Measurements from ENCODE around the gene EFCAB6. TPM values are rescaled to one million over a fixed set of nuclear protein-coding genes. Genes with fewer than 3 reads are reported as not detected.

EFCAB6 gene
- total RNA-seq, 6 experiments from 2014 or later: 0.29 to 1.5 (median 0.93) TPM

- TF ChIP-seq POLR2A (IDR thresholded peaks at IDR 0.05) (no peak), CTCF (IDR thresholded peaks at IDR 0.05) (no peak)
- Histone ChIP-seq H3K9me3 (peaks cover 0 to 5% (median 0%) of the 10 kb centered on the region in 4 donors), H3K27ac (no peak overlapping the region), H3K4me3 (no peak overlapping the region), H3K4me1 (peaks cover 0 to 8% (median 2%) of the 10 kb centered on the region in 4 donors), H3K36me3 (no peaks in the 10 kb centered on the region), H3K27me3 (no peaks in the 10 kb centered on the region)
- intact Hi-C loops (cut with DNase I): no loop called here
- WGBS (ENCODE audit: insufficient coverage, low coverage, low lambda C conversion rate, missing lambda C conversion rate): 55% methylated on average over 2 of the region's 2 CpGs
- no peak for DNase-seq
- no peak for ATAC-seq
Measured at GRCh38 chr22:43704051-43704450, 108.1 kb downstream of the EFCAB6 start.

GRCh38 chr22:43698403-43698802, 113.7 kb downstream of the EFCAB6 start:
- Histone ChIP-seq H3K9me3 (peaks cover 0 to 1% (median 0%) of the 10 kb centered on the region in 4 donors), H3K27me3 (no peaks in the 10 kb centered on the region), H3K4me3 (no peak overlapping the region), H3K36me3 (no peaks in the 10 kb centered on the region), H3K4me1 (no peaks in the 10 kb centered on the region), H3K27ac (no peak overlapping the region)
- no CpG with 5 or more reads among the region's 1 CpG for WGBS (ENCODE audit: insufficient coverage, low coverage, low lambda C conversion rate, missing lambda C conversion rate)
- TF ChIP-seq POLR2A (IDR thresholded peaks at IDR 0.05): no peak
- TF ChIP-seq CTCF (IDR thresholded peaks at IDR 0.05): no peak
- no peak for DNase-seq
- intact Hi-C loops (cut with DNase I): no loop called here
- ATAC-seq: no peak

- Histone ChIP-seq H3K27me3 (no peaks in the 10 kb centered on the region), H3K9me3 (no peaks in the 10 kb centered on the region), H3K4me1 (no peaks in the 10 kb centered on the region), H3K27ac (no peak overlapping the region), H3K36me3 (no peaks in the 10 kb centered on the region), H3K4me3 (no peak overlapping the region)
- no peak for TF ChIP-seq POLR2A (IDR thresholded peaks at IDR 0.05)
- intact Hi-C loops (cut with DNase I): no loop called here
- 74% methylated on average over 2 of the region's 3 CpGs for WGBS (ENCODE audit: insufficient coverage, low coverage, low lambda C conversion rate, missing lambda C conversion rate)
- no peak for ATAC-seq
- no peak for DNase-seq
Measured at GRCh38 chr22:43697894-43698293, 114.2 kb downstream of the EFCAB6 start.

DNA sequence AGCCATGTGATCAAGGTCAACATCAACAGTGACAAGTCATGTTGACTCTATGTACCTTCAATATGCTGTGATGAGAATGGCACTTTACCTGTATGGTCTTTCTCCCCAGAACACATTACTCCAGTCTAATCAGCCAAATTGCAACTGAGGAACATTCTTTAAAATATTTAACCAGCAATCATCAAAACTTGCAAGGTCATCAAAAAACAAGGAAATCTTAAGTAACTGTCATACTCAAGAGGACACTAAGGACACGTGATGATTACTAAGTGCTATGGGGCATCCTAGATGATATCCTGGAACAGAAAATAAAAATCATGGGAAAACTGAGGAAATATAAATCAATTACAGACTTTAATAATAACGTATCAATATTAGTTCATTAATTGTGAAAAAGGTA, 118.9 kb downstream of the EFCAB6 start:
- intact Hi-C loops (cut with DNase I): no loop called here
- Histone ChIP-seq H3K4me1 (no peaks in the 10 kb centered on the region), H3K9me3 (no peaks in the 10 kb centered on the region), H3K36me3 (no peaks in the 10 kb centered on the region), H3K4me3 (no peak overlapping the region), H3K27me3 (no peaks in the 10 kb centered on the region), H3K27ac (no peak overlapping the region)
- WGBS (ENCODE audit: insufficient coverage, low coverage, low lambda C conversion rate, missing lambda C conversion rate): 74% methylated on average over 2 of the region's 2 CpGs
- DNase-seq (no peak), ATAC-seq (no peak)
- TF ChIP-seq POLR2A (IDR thresholded peaks at IDR 0.05): no peak
- TF ChIP-seq CTCF (IDR thresholded peaks at IDR 0.05): no peak

GRCh38 chr22:43689356-43689755, 122.7 kb downstream of the EFCAB6 start:
- Histone ChIP-seq H3K4me1 (no peaks in the 10 kb centered on the region), H3K27me3 (no peaks in the 10 kb centered on the region), H3K9me3 (no peaks in the 10 kb centered on the region), H3K4me3 (no peak overlapping the region), H3K27ac (no peak overlapping the region), H3K36me3 (no peaks in the 10 kb centered on the region)
- ATAC-seq (no peak), DNase-seq (no peak)
- WGBS (ENCODE audit: insufficient coverage, low coverage, low lambda C conversion rate, missing lambda C conversion rate): 76% methylated on average over 4 of the region's 6 CpGs
- intact Hi-C loops (cut with DNase I): no loop called here
- no peak for TF ChIP-seq CTCF (IDR thresholded peaks at IDR 0.05)
- no peak for TF ChIP-seq POLR2A (IDR thresholded peaks at IDR 0.05)

Measured in right lobe of liver (tissue), 6 donors.